ENCODE results near the gene RAB7B.
"Not testable (repeated sequence)": the region's sequence is repeated elsewhere in the genome, so short reads cannot be mapped to it uniquely, and the experiment has no call there.

The RAB7B gene

DNA sequence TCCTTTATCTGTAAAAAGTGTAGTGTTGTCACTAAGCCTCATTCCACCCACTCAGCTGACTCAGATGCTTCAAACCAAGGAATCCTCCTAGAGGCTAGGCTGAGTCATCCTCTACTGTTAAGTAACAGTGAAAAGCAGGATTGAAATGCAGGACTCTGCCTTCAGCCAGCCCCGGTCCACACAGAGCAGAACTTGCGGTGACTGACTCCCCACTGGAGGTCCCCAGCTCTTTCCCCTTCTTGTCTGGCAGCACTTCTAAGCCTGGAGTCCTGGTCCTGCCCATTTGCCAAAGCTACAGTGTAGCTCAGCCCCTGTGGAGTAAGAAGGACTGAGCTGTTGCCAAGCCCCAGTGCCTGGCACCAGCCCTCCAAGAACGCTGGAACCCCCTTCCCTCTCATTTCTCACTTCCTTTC lies 1.7 kb downstream of the RAB7B start:
- TF ChIP-seq, protein P1, sequence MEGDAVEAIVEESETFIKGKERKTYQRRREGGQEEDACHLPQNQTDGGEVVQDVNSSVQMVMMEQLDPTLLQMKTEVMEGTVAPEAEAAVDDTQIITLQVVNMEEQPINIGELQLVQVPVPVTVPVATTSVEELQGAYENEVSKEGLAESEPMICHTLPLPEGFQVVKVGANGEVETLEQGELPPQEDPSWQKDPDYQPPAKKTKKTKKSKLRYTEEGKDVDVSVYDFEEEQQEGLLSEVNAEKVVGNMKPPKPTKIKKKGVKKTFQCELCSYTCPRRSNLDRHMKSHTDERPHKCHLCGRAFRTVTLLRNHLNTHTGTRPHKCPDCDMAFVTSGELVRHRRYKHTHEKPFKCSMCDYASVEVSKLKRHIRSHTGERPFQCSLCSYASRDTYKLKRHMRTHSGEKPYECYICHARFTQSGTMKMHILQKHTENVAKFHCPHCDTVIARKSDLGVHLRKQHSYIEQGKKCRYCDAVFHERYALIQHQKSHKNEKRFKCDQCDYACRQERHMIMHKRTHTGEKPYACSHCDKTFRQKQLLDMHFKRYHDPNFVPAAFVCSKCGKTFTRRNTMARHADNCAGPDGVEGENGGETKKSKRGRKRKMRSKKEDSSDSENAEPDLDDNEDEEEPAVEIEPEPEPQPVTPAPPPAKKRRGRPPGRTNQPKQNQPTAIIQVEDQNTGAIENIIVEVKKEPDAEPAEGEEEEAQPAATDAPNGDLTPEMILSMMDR (conservative IDR thresholded peaks at IDR 0.05): no peak
- no peak overlapping the region for H3K27ac ChIP-seq

DNA sequence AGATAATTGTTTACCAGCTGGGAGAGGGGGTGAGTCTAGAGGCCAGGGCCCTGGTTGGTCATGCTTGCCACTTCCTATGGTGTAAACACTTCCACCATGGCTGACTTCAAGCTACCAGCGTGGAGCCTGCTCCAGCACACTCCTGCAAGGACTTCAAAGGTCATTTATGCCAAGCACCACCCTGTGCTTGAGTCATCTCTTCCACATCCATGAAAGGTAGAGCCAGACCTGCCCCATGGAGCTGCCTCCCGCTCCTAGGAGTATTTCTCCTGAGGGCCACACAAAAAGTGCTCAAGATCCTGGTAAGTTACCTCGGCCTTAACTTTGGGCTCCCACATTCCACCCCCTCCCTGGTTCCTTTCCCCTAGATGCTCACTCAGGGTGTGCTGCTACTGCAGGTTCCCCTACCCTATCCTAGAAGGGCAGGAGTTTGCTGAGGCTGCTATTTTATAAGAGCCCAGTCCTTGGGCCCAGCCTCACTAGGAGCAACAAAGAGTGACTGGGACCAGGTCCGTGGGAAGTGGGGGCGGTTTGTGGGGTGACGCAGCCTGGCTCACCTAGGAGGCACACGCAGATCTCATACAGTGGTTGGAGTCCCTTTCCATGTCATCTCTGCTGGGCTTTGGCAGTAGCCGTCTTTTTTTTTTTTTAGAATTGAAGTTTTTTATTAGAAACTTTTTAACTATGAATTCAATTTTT lies 2.4 kb downstream of the RAB7B start:
- no peak overlapping the region for H3K27ac ChIP-seq
- TF ChIP-seq, protein P1 (conservative IDR thresholded peaks at IDR 0.05): no peak

DNA sequence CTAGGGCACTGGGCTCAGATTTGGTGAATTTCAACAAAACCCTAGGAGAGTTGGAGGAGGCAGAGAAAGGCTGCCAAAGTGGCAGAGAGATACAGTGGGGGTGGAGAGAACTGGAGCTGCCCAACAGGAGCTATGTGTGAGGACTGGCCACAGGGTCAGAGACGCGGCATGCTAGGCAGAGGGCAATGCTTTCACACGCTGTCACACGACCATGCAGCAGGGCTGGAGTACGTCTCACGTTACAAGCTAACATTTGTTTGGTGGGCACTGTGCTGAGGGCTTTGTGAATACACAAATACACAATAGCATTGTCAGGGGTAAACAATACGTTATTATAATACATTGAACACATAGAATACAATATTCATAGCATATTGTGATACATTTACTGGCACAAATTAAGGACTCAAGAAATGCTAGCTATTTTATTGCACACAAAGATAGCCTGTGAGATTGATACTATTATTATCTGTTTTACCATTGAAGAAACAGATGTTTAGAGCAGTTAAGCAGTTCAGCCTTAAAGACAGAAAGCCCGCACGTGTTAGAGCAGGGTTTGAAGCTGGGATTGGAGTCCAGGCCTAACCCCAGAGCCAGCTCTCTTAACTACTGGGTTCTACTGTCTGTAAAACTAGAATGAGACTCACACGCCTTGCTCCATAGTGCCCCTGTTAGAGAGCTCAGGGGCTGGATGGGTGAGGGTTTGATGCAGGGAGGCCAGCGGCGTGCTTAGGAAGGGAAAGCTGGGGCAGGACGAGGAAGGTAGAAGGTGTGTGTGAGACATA lies 4.5 kb downstream of the RAB7B start:
- H3K27ac ChIP-seq: no peak overlapping the region
- TF ChIP-seq, protein P1 (conservative IDR thresholded peaks at IDR 0.05): no peak

DNA sequence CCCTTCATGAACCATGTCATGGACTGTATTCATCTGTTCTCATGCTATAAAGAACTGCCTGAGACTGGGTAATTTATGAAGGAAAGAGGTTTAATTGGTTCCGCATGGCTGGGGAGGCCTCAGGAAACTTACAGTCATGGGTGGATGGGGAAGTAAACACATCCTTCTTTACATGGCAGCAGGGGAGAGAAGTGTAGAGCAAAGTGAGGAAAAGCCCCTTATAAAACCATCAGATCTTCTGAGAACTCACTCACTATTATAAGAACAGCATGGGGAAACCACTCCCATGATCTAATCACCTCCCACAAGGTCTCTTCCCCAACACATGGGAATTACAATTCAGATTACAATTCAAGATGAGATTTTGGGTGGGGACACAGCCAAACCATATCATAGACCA lies 6.6 kb downstream of the RAB7B start:
- not testable (repeated sequence) for H3K27ac ChIP-seq

DNA sequence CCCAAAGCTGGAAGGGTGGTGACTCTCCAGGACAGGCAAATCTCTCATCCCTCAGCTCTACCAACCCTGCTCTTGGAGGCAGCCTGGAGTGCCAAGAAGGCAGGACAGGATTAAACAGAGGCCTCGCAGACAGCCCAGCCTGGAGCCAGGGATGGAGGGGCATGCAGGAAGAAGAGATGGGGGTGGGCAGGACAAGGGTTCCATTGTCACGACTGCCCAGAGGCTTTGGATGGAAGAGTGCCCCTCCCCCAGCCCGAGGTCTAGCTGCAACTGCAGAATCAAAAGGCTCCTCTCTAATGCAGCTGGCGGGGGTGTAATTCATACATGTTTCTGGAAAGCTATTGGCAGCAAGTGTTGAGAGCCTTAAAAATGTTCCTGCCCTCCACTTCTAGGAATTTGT lies 8.8 kb downstream of the RAB7B start:
- H3K27ac ChIP-seq: no peak overlapping the region
- TF ChIP-seq, protein P1 (conservative IDR thresholded peaks at IDR 0.05): no peak

DNA sequence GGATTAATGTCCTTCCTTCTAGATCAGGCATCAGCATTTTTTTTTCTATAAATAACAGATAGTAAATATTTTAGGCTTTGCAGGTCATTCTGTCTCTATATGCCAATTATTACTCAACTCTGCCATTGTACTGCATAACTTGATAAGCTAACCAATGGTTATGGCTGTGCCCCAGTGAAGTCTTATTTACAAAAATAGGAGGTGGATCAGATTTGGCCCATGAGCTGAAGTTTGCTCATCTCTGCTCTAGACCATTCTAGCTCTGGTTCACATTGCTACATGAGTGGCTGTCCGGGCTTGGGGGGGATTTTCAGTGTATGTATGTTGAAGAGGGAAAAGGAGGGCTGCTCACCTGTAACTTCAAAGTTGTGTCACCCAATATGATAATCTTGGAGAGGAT lies 10.1 kb downstream of the RAB7B start:
- TF ChIP-seq, protein P1 (conservative IDR thresholded peaks at IDR 0.05): no peak
- no peak overlapping the region for H3K27ac ChIP-seq

DNA sequence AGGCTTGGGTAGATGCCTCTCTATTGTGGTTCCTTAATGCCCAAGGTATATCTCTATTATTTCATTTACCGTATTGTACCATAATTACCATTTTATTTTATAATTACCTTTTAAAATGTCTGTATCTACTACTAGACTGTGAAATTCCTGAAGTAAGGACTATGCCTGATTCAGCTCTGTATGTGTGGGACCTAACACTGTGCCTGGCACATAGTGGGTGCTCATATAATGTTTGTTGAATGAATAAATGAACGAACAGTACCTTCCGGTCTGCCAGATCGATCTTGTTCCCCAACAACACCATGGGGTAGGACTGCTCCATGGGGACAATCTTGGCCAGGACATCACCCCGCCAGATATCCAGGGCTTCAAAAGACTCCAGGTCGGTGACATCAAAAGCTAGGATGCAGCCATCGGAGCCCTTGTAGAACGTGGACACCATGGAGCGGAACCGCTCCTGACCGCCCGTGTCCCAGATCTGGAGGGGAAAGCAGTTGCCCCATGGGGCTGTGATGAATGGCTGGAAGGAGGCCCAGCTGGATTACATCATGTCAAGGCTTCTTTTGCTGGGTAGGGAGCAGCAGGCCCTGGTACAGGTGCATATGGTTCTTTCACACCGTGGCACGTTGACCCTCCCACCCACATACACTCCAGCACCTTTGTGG lies 10.8 kb downstream of the RAB7B start:
- H3K27ac ChIP-seq: no peak overlapping the region
- TF ChIP-seq, protein P1 (conservative IDR thresholded peaks at IDR 0.05): no peak
